ENCODE results near the gene SDK1.
A peak's percentile ranks its signal among the peaks of the same experiment; 100 is the strongest.

The SDK1 gene

GRCh38 chr7:4174016-4174415 lies 873.0 kb downstream of the SDK1 start:
- DNase-seq, result no peak

- no peak for DNase-seq
Observed at GRCh38 chr7:4174451-4174850, 873.4 kb downstream of the SDK1 start.

- DNase-seq, result no peak
Observed at GRCh38 chr7:4174884-4175283, 873.8 kb downstream of the SDK1 start.

GRCh38 chr7:4175346-4175973 lies 874.4 kb downstream of the SDK1 start:
- no peak for DNase-seq

GRCh38 chr7:4177001-4177400 lies 875.9 kb downstream of the SDK1 start:
- no peak for DNase-seq

GRCh38 chr7:4178416-4178815 lies 877.4 kb downstream of the SDK1 start:
- no peak for DNase-seq

GRCh38 chr7:4178916-4179687 lies 878.0 kb downstream of the SDK1 start:
- DNase-seq, result no peak

- no peak for DNase-seq
Observed at GRCh38 chr7:4179688-4180380, 878.8 kb downstream of the SDK1 start.

GRCh38 chr7:4181446-4181845 lies 880.4 kb downstream of the SDK1 start:
- DNase-seq, result no peak

GRCh38 chr7:4182605-4183300 lies 881.7 kb downstream of the SDK1 start:
- DNase-seq, result no peak

- DNase-seq, result no peak
Observed at GRCh38 chr7:4184653-4185052, 883.6 kb downstream of the SDK1 start.

- DNase-seq, result no peak
Observed at GRCh38 chr7:4185136-4185535, 884.1 kb downstream of the SDK1 start.

GRCh38 chr7:4185721-4186512 lies 884.9 kb downstream of the SDK1 start:
- DNase-seq, result no peak

GRCh38 chr7:4186513-4186780 lies 885.4 kb downstream of the SDK1 start:
- no peak for DNase-seq

GRCh38 chr7:4188651-4189050 lies 887.6 kb downstream of the SDK1 start:
- DNase-seq, result no peak

- peak; percentile 91 for DNase-seq
Observed at GRCh38 chr7:4189131-4189570, 888.1 kb downstream of the SDK1 start.

GRCh38 chr7:4190010-4190981 lies 889.2 kb downstream of the SDK1 start:
- DNase-seq, result no peak

GRCh38 chr7:4191046-4191445 lies 890.0 kb downstream of the SDK1 start:
- no peak for DNase-seq

GRCh38 chr7:4191525-4191924 lies 890.5 kb downstream of the SDK1 start:
- no peak for DNase-seq

GRCh38 chr7:4195660-4196059 lies 894.6 kb downstream of the SDK1 start:
- peak; percentile 40 for DNase-seq

- DNase-seq, result no peak
Observed at GRCh38 chr7:4196121-4196819, 895.2 kb downstream of the SDK1 start.

Measured in right hindlimb (tissue), 1 donor.